ENCODE measurements around the gene IL31RA.
A peak's percentile ranks its signal among the peaks of the same experiment; 100 is the strongest.

Gene IL31RA

GRCh38 chr5:55823151-55823796 lies 27.9 kb upstream of the IL31RA start:
- TF ChIP-seq CTCF (conservative IDR thresholded peaks at IDR 0.05; ENCODE audit: control insufficient read depth, insufficient read depth, low read depth, low read length) = no peak
- H3K4me3 ChIP-seq (ENCODE audit: control insufficient read depth, low read depth, low read length) = no peak overlapping the region
- DNase-seq (ENCODE audit: low read depth) = no peak

GRCh38 chr5:55829956-55830355 lies 21.2 kb upstream of the IL31RA start:
- DNase-seq (ENCODE audit: low read depth) = peak; percentile 39
- no peak overlapping the region for H3K4me3 ChIP-seq (ENCODE audit: control insufficient read depth, low read depth, low read length)
- no peak for TF ChIP-seq CTCF (conservative IDR thresholded peaks at IDR 0.05; ENCODE audit: control insufficient read depth, insufficient read depth, low read depth, low read length)

GRCh38 chr5:55832446-55832845 lies 18.7 kb upstream of the IL31RA start:
- no peak for DNase-seq (ENCODE audit: low read depth)
- no peak overlapping the region for H3K4me3 ChIP-seq (ENCODE audit: control insufficient read depth, low read depth, low read length)
- TF ChIP-seq CTCF (conservative IDR thresholded peaks at IDR 0.05; ENCODE audit: control insufficient read depth, insufficient read depth, low read depth, low read length) = no peak

GRCh38 chr5:55836191-55836590 lies 15.0 kb upstream of the IL31RA start:
- no peak for DNase-seq (ENCODE audit: low read depth)
- TF ChIP-seq CTCF (conservative IDR thresholded peaks at IDR 0.05; ENCODE audit: control insufficient read depth, insufficient read depth, low read depth, low read length) = no peak
- no peak overlapping the region for H3K4me3 ChIP-seq (ENCODE audit: control insufficient read depth, low read depth, low read length)

- no peak for TF ChIP-seq CTCF (conservative IDR thresholded peaks at IDR 0.05; ENCODE audit: control insufficient read depth, insufficient read depth, low read depth, low read length)
- no peak overlapping the region for H3K4me3 ChIP-seq (ENCODE audit: control insufficient read depth, low read depth, low read length)
- DNase-seq (ENCODE audit: low read depth) = no peak
Observed at GRCh38 chr5:55841976-55842375, 9.2 kb upstream of the IL31RA start.

- peak; percentile 52 for DNase-seq (ENCODE audit: low read depth)
- no peak overlapping the region for H3K4me3 ChIP-seq (ENCODE audit: control insufficient read depth, low read depth, low read length)
- no peak for TF ChIP-seq CTCF (conservative IDR thresholded peaks at IDR 0.05; ENCODE audit: control insufficient read depth, insufficient read depth, low read depth, low read length)
Observed at GRCh38 chr5:55847837-55848236, 3.3 kb upstream of the IL31RA start.

GRCh38 chr5:55848783-55849182 lies 2.4 kb upstream of the IL31RA start:
- no peak for DNase-seq (ENCODE audit: low read depth)
- no peak overlapping the region for H3K4me3 ChIP-seq (ENCODE audit: control insufficient read depth, low read depth, low read length)
- no peak for TF ChIP-seq CTCF (conservative IDR thresholded peaks at IDR 0.05; ENCODE audit: control insufficient read depth, insufficient read depth, low read depth, low read length)
